Measurements from ENCODE around the gene CNTLN.

CNTLN gene

DNA sequence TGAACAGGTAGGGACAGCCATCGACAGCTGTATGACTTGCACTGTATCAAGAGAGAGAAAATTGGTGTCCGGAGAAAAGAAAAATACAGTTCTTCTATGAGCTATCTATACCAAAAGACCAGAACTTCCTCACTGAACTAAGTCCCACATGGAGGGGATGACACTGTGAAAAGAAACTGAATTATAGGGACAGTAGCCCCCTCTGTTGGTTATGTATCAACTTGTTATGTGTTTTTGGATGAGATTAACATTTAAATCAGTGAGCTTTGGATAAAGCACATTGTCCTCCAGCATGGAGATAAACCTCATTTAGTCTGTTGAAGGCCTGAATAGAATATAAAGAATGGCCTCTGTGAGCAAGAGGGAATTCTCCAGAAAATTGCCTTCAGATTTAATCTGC lies 267.5 kb downstream of the CNTLN start:
- TF ChIP-seq, protein P1, sequence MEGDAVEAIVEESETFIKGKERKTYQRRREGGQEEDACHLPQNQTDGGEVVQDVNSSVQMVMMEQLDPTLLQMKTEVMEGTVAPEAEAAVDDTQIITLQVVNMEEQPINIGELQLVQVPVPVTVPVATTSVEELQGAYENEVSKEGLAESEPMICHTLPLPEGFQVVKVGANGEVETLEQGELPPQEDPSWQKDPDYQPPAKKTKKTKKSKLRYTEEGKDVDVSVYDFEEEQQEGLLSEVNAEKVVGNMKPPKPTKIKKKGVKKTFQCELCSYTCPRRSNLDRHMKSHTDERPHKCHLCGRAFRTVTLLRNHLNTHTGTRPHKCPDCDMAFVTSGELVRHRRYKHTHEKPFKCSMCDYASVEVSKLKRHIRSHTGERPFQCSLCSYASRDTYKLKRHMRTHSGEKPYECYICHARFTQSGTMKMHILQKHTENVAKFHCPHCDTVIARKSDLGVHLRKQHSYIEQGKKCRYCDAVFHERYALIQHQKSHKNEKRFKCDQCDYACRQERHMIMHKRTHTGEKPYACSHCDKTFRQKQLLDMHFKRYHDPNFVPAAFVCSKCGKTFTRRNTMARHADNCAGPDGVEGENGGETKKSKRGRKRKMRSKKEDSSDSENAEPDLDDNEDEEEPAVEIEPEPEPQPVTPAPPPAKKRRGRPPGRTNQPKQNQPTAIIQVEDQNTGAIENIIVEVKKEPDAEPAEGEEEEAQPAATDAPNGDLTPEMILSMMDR (IDR thresholded peaks at IDR 0.05; ENCODE audit: control insufficient read depth, extremely low read depth, insufficient read depth), result no peak

DNA sequence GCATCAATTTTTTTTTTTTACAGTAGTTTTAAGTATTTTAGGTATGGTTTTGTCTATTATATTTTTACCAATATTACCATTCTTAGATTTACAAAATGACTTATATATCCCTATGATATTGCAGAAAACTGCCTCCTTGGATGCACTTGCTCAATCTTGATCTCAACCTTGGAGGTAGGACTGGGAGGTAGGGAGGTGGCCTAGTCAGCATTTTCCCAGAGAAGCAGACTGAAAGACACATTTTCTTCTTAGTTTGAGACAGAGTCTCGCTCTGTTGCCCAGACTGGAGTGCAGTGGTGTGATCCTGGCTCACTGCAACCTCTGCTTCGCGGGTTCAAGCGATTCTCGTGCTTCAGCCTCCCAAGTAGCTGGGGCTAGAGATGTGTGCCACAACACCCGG lies 268.7 kb downstream of the CNTLN start:
- H3K4me3 ChIP-seq (ENCODE audit: low read depth, low read length), result no peak overlapping the region
- TF ChIP-seq, protein P1 (IDR thresholded peaks at IDR 0.05; ENCODE audit: control insufficient read depth, extremely low read depth, insufficient read depth), result no peak
- no peak for DNase-seq (ENCODE audit: low read depth)

More for the DNA sequence above, 267.5 kb downstream of the CNTLN start:
- no peak for DNase-seq (ENCODE audit: low read depth)
- H3K4me3 ChIP-seq (ENCODE audit: low read depth, low read length), result no peak overlapping the region

DNA sequence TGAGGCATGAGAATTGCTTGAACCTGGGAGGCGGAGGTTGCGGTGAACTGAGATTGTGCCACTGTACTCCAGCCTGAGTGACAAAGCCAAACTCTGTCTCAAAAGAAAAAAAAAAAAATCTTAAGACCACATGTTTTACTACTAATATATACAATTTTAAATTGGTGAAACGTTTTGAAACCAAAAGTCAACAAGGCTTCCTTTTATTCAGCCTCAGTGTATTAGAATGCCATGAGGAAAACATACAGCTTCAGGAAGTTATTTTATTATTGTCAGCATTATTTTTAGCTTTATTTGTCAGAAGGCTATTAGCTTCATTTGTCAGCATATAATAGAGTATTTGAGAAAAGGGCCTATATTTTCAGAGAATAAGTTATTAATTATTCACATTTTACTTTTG lies 280.1 kb downstream of the CNTLN start:
- DNase-seq (ENCODE audit: low read depth), result no peak
- no peak overlapping the region for H3K4me3 ChIP-seq (ENCODE audit: low read depth, low read length)
- TF ChIP-seq, protein P1 (IDR thresholded peaks at IDR 0.05; ENCODE audit: control insufficient read depth, extremely low read depth, insufficient read depth), result no peak

DNA sequence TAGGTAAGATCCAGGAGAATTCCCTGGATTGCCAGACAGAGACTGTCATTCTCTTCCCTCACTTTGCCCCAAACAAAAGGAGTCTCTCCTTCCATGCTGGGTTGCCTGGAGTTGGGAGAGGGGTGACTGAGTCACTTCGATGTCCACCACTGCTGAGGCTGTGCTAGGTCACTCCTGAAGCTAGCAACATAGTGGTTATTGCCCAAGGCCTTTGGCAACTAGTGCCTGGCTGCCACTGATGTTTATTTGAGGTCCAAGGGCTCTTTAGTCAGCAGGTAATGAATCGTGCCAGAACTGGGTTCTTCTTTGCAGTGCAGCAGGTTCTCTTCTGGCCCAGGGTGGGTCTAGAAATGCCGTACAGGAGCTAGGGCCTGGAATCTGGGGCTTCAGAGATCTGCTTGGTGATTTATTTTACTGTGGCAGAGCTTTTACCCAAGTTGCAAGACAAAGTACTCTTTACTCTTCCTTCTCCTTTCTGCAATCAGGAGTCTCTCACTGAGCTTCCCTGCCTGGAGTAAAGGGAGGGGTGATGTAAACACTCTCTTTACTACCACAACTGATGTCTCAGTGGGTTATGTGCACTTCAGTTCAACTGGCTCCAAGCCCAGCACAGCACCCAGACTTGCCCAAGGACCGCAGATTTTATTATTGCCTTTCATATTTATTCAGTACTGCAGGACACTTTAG lies 288.3 kb downstream of the CNTLN start:
- DNase-seq (ENCODE audit: low read depth), result no peak
- TF ChIP-seq, protein P1 (IDR thresholded peaks at IDR 0.05; ENCODE audit: control insufficient read depth, extremely low read depth, insufficient read depth), result no peak
- H3K4me3 ChIP-seq (ENCODE audit: low read depth, low read length), result no peak overlapping the region

DNA sequence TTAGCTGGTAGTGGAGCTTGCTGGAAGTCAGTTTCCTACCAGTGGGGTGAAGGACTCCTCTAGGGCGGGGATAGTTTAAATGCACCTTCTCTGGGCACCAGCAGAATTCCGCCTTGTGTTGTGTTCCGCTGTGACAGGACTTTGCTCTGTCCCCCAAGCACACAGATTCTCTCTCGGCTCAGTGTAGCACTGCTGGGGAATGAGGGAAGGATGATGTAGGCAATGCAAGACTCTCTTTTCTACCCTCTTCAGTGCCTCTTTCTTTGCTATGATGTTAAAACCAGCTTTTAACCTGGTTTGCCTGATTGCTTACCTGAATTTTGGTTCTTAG lies 288.8 kb downstream of the CNTLN start:
- DNase-seq (ENCODE audit: low read depth), result no peak
- TF ChIP-seq, protein P1 (IDR thresholded peaks at IDR 0.05; ENCODE audit: control insufficient read depth, extremely low read depth, insufficient read depth), result no peak
- H3K4me3 ChIP-seq (ENCODE audit: low read depth, low read length), result no peak overlapping the region

DNA sequence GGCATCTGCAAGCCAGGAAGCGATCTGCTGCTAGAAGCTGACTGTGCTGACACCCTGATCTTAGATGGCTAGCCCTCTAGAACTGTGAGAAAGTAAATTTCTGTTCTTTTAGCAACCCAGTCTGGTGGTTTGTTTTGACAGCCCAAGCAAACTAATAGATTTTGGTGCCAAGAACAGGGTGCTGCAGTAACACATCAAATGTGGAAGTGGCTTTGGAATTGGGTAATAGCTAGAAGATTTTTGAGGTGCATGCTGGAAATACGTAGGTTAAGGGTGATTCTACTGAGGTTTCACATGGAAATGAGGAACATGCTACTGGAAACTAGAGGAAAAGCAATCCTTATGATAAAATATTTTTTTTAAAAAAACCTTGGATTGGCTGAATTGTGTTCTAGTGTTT lies 290.5 kb downstream of the CNTLN start:
- H3K4me3 ChIP-seq (ENCODE audit: low read depth, low read length), result no peak overlapping the region
- TF ChIP-seq, protein P1 (IDR thresholded peaks at IDR 0.05; ENCODE audit: control insufficient read depth, extremely low read depth, insufficient read depth), result no peak
- no peak for DNase-seq (ENCODE audit: low read depth)

DNA sequence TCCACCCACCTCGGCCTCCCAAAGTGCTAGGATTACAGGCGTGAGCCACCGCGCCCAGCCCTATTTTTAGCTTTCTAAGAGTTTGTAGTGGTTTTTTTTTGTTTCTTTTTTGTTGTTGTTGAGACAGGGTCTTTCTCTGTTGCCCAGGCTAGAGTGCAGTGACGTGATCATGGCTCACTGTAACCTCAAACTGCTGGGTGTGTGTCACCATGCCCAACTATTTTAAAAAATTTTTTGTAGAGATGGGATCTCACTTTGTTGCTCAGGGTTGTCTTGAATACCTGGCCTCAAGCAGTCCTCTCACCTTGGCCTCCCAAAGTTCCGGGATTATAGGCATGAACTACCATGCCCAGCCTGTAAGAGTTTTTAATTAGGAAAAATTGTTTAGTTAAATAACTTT lies 298.7 kb downstream of the CNTLN start:
- TF ChIP-seq, protein P1 (IDR thresholded peaks at IDR 0.05; ENCODE audit: control insufficient read depth, extremely low read depth, insufficient read depth), result no peak
- H3K4me3 ChIP-seq (ENCODE audit: low read depth, low read length), result no peak overlapping the region
- no peak for DNase-seq (ENCODE audit: low read depth)
